ENCODE data around the gene NAV2.

Gene NAV2

GRCh38 chr11:19766206-19766605 is 53.6 kb downstream of the NAV2 start:
- TF ChIP-seq CTCF (IDR thresholded peaks at IDR 0.05; ENCODE audit: control insufficient read depth, extremely low read depth, insufficient read depth) = no peak
- no peak for DNase-seq (ENCODE audit: low read depth)
- H3K4me3 ChIP-seq (ENCODE audit: low read depth, low read length) = no peak overlapping the region

- no peak for DNase-seq (ENCODE audit: low read depth)
- no peak for TF ChIP-seq CTCF (IDR thresholded peaks at IDR 0.05; ENCODE audit: control insufficient read depth, extremely low read depth, insufficient read depth)
- H3K4me3 ChIP-seq (ENCODE audit: low read depth, low read length) = no peak overlapping the region
Measured at GRCh38 chr11:19766810-19767209, 54.2 kb downstream of the NAV2 start.

- DNase-seq (ENCODE audit: low read depth) = no peak
- H3K4me3 ChIP-seq (ENCODE audit: low read depth, low read length) = no peak overlapping the region
- TF ChIP-seq CTCF (IDR thresholded peaks at IDR 0.05; ENCODE audit: control insufficient read depth, extremely low read depth, insufficient read depth) = no peak
Measured at GRCh38 chr11:19767627-19768151, 55.1 kb downstream of the NAV2 start.

- TF ChIP-seq CTCF (IDR thresholded peaks at IDR 0.05; ENCODE audit: control insufficient read depth, extremely low read depth, insufficient read depth) = no peak
- no peak for DNase-seq (ENCODE audit: low read depth)
- H3K4me3 ChIP-seq (ENCODE audit: low read depth, low read length) = no peak overlapping the region
Measured at GRCh38 chr11:19768197-19768596, 55.6 kb downstream of the NAV2 start.

GRCh38 chr11:19768815-19769214 is 56.2 kb downstream of the NAV2 start:
- no peak for DNase-seq (ENCODE audit: low read depth)
- no peak for TF ChIP-seq CTCF (IDR thresholded peaks at IDR 0.05; ENCODE audit: control insufficient read depth, extremely low read depth, insufficient read depth)
- no peak overlapping the region for H3K4me3 ChIP-seq (ENCODE audit: low read depth, low read length)

- H3K4me3 ChIP-seq (ENCODE audit: low read depth, low read length) = no peak overlapping the region
- no peak for TF ChIP-seq CTCF (IDR thresholded peaks at IDR 0.05; ENCODE audit: control insufficient read depth, extremely low read depth, insufficient read depth)
- DNase-seq (ENCODE audit: low read depth) = no peak
Measured at GRCh38 chr11:19769820-19770219, 57.2 kb downstream of the NAV2 start.

- no peak for TF ChIP-seq CTCF (IDR thresholded peaks at IDR 0.05; ENCODE audit: control insufficient read depth, extremely low read depth, insufficient read depth)
- H3K4me3 ChIP-seq (ENCODE audit: low read depth, low read length) = no peak overlapping the region
- DNase-seq (ENCODE audit: low read depth) = no peak
Measured at GRCh38 chr11:19770277-19770676, 57.6 kb downstream of the NAV2 start.
